ENCODE data around the gene TOMM20L.

DNA sequence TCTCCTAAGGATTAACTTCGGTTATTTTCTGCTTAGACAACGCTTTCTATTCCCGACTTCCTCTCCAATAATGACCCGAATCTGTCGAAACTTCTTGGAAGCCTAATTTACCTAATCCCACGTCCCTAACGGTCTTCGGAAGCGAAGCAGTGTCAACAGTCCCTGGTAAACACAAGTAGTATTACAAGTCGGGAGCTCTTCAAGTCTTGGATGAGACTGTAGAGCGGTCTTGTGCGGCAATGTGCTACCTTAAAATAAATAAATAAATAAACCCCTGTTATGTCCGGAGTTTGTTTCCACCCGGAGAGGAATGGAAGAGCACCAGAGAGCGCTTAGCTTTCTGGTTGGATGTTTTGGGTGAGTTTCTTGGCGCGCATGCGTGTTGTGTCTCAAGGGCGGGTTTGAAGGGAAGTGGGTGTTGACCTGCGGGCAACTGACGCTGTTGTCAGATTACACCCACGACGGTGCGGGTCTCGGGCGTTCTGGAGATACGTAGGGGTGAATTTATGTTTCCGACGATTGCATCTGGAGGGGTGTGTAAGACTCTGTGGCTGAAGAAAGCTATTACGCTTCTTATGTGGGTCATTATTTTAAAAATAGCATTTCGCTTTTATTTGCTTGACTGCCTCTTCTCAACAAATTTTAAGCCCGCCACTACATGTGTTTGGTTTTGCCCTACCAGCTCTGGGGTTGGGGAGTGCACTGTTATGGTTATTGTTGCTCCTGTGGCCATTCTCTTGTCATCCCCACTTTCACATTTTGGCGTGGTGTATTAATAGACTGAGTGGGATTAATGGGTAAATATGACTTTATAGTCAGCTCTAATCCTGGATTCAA lies 31.8 kb downstream of the TOMM20L start, which contains the start of the genes KIAA0586 and TIMM9:
- TF ChIP-seq CTCF (IDR thresholded peaks at IDR 0.05) = no peak
- TF ChIP-seq POLR2AphosphoS5 (IDR thresholded peaks at IDR 0.05) = peak; percentile 96
